ENCODE data around the gene LRATD1. TPM values are rescaled to one million over a fixed set of nuclear protein-coding genes. Genes with fewer than 3 reads are reported as not detected.

LRATD1 gene
- total RNA-seq, 1 experiment from 2014 or later, result 0.31 TPM

DNA sequence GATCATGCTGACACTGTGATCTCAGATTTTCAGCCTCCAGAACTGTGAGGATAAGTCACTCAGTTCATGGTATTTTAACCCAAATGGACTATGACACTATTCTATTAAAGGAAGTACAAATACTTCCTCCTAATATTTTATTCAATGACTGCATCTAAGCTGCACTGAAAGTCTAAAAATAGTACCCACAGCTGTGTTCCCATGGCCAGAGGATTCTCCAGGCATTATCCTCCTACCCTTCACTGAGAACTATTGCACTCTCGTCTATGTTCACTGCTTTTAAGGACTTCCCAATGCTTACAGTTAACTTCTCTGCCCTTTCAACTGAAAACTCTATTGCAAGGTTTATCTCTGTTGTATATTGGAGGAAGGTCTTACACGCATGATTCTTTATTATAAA, 15.2 kb downstream of the LRATD1 start:
- H3K9me3 Mint-ChIP-seq, result no peaks in the 10 kb centered on the region
- Histone ChIP-seq H3K4me2 (ENCODE audit: insufficient read depth, insufficient read length, low read length) (no peak overlapping the region), H2BK120ac (ENCODE audit: low read depth, low read length, poor library complexity, severe bottlenecking) (no peak overlapping the region), H2BK12ac (ENCODE audit: insufficient read length, low read depth, low read length) (no peak overlapping the region), H3K27me3 (ENCODE audit: insufficient read depth, low read length) (no peaks in the 10 kb centered on the region), H3K9ac (ENCODE audit: extremely low read depth, insufficient read length, low read length) (no peak overlapping the region), H2BK20ac (ENCODE audit: low read depth, low read length, poor library complexity, severe bottlenecking) (no peak overlapping the region), H3K56ac (ENCODE audit: insufficient read length, low read depth, low read length) (no peak overlapping the region), H2BK15ac (ENCODE audit: low read depth, low read length) (no peak overlapping the region), H4K20me1 (ENCODE audit: control insufficient read depth, insufficient read depth, insufficient read length) (no peaks in the 10 kb centered on the region), H2AFZ (ENCODE audit: low read length) (no peak overlapping the region), H3K27ac (ENCODE audit: insufficient read length, low read depth, low read length) (no peak overlapping the region), H3K4me1 (ENCODE audit: insufficient read depth, low read length) (no peaks in the 10 kb centered on the region), H3T11ph (ENCODE audit: low read length) (no peak overlapping the region), H3K4ac (ENCODE audit: low read depth, low read length) (no peak overlapping the region), H3K18ac (ENCODE audit: insufficient read length, low read depth, low read length) (no peak overlapping the region), H3K79me1 (ENCODE audit: insufficient read depth, low read depth, low read length, poor library complexity, severe bottlenecking) (no peaks in the 10 kb centered on the region), H4K8ac (replicated peaks; ENCODE audit: insufficient read length, low read depth, low read length) (no peak overlapping the region), H4K91ac (ENCODE audit: insufficient read length, low read depth, low read length) (no peak overlapping the region), H3K23ac (ENCODE audit: insufficient read length, low read depth, low read length) (no peak overlapping the region), H4K5ac (ENCODE audit: insufficient read length, low read depth, low read length) (no peak overlapping the region), H2BK5ac (ENCODE audit: insufficient read length, low read length) (no peak overlapping the region), H3K9me3 (ENCODE audit: control insufficient read depth, low read depth, low read length) (no peaks in the 10 kb centered on the region), H3K23me2 (ENCODE audit: insufficient read length, low read depth, low read length, poor library complexity, severe bottlenecking) (no peaks in the 10 kb centered on the region), H3K79me2 (ENCODE audit: insufficient read depth, low read length) (no peaks in the 10 kb centered on the region), H3K14ac (ENCODE audit: insufficient read depth, low read length) (no peak overlapping the region), H2AK5ac (ENCODE audit: insufficient read length, low read length) (no peak overlapping the region)
- DNase-seq, result no peak
- H3K4me1 Mint-ChIP-seq, result no peaks in the 10 kb centered on the region
- no peaks in the 10 kb centered on the region; the same call in 1 of the 2 replicates for H3K27me3 Mint-ChIP-seq (ENCODE audit: low read depth)
- no peak overlapping the region for H3K27ac Mint-ChIP-seq
- H3K36me3 Mint-ChIP-seq (ENCODE audit: insufficient read depth in 1 of 3, low read depth in 3 of 3), result no peaks in the 10 kb centered on the region
- no peak overlapping the region for H3K4me3 Mint-ChIP-seq
- TF ChIP-seq CTCF (conservative IDR thresholded peaks at IDR 0.05), result no peak
- WGBS (ENCODE audit: extremely low coverage, insufficient read length, low lambda C conversion rate), result no CpG with 5 or more reads among the region's 2 CpGs

Data from H9 (cell line).